OCI-LY1 (cell line): ENCODE data around the gene SCGB3A1.

ENCODE experiments used
- CTCF ChIP-seq: fragments of 200-600 bp; sonication (generic), shearing (Covaris generic); IDR thresholded peaks from 2 replicates; pipeline ENCODE4 v1.5.1; 2017; ENCODE audit warnings: mild to moderate bottlenecking, antibody characterized with exemption, low read length, moderate library complexity, mixed read lengths
- EZH2 ChIP-seq: fragments of 200-600 bp; sonication (generic), shearing (Covaris generic); IDR thresholded peaks from 2 replicates; pipeline ENCODE4 v1.8.0; 2017; ENCODE audit warnings: borderline replicate concordance, mixed run types, mild to moderate bottlenecking, antibody characterized with exemption, low read length, moderate library complexity, mixed read lengths

GRCh38 chr5:180591311-180591887, at the start of gene SCGB3A1:
- TF ChIP-seq CTCF (no peak), EZH2 (no peak)
